Ammon's horn (tissue), 1 donor: Measurements from ENCODE around the gene OGFR.
A peak's percentile ranks its signal among the peaks of the same experiment; 100 is the strongest.

Experiments
- DNase-seq: peaks from one replicate; pipeline ENCODE4 v3.0.0-alpha.2; 2016; ENCODE audit warnings: low spot score

OGFR gene

DNA sequence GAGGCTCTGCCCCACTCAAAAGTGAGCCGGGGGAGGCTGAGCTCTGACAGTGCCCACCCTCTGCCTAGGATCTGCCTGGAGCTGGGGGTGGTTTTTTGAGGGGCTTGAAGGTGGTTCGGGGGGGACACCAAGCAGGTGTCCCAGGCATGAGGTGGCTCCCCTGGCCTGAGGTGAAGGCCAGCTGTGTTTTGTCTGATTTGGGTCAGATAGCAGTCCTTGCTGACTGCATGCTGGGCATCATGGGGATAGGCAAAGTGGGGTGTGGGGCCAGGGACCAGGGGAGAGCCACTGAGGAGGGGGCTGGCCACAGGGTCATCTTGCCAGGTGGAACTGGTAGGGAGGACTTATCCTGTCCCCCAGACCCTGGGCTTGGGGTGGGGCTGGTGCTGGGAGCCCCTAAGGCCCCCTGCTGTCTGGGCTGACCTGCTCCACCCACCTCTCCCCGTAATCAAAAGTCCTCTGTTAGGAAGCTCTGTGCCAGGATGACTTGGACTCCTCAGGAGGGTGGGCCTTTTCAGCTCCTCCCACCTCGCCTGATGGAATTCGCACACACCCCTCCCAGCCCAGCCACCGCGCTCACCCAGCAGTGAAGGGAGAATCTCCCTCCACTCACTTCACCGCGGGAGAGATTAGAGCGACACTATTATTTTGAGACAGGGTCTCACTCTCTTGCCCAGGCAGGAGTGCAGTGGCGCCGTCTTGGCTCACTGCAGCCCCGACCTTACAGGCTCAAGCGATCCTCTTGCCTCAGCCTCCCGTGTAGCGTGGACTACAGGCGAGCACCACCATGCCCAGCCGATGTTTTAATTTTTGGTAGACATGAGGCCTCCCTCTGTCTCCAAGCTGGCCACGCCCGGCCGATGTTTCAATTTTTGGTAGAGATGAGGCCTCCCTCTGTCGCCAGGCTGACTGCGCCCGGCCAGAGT lies 10.7 kb downstream of the OGFR start:
- no peak for DNase-seq

DNA sequence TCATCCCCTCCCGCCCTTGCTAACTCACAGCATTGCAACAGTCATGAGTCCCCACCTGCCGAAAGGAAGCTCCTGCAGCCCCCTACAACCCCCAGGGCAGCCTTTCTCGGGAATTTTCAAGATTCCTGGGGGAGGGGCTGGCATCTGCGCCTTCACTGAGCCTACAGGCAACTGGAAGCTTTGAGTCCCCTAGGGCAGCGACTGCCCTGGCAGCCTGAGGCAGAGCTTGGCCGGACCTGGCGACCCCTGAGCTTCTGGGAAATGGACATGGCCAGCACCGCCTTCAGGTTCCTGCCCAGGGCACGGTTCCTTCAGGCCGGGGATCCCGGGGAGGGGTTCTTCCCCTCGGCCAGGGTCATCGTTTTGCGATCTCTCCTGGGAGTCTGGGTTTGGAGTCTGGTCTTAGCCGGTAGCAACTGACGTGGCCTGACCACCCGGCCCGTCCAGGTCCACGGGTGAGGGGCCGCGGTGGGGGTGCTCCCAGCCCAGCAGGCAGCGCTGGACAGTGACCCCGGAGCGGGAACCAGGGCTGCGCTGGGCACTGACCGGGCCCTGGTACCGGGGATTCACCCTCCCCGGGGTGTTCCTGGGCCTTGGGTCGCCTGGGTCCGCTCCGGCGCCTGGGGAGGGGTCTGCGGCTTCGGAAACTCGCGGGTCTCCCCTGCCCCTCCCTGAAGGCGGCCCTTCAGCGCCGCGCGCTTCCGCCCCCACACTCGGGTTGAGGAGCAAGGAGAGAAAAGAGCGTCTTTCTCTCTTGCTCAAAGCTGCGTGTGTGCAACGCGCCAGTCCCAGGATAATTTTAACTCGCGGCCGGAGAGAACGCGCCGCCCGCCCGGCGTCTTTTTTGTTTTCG lies 11.6 kb downstream of the OGFR start:
- DNase-seq: no peak

DNA sequence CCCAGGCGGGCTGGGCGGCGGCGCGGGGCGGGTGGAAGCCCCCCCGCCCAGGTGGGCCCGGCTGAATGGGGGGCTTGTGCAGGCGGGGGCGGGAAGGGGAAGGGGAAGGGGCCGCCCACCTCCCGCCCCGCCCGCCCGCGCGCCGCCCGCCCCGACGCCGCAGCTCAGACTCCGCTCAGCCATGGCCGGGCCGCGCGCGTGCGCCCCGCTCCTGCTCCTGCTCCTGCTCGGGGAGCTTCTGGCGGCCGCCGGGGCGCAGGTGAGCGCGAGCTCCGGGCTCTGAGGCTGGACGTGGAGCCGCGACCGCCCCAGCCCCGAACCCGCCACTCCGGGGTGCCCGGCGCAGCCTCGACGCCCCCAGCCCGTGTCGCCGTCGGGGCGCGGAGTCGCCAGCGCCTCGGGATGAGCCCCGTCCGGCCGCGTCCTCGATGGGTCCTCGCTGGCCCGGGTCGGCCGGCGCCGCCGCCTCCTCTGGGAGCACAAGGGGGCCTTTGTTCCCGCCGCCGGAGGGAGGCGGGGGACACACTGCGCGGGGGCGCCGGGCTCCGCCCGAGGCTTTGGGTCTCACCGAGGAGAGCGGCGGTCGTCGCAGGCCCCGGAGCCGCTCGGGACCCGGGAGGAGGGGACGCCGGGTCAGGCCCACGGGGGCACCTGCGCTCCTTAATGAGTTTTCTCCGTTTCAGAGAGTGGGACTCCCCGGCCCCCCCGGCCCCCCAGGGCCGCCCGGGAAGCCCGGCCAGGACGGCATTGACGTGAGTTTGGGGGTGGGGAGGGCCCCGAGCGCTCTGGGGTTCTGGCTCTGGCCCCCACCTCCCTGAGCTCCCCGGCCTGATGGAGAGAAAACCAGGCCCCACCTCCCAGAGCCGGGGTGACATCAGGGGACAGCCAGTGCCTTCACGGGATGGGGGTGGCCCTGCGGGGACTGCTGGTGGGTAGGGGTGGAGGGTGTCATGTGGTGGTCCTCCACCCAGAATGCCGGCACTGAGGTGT lies 12.5 kb downstream of the OGFR start, which contains the start of gene COL9A3:
Gene COL9A3, plus strand, starts transcription at position 167 of the 990 bp plus-strand sequence. Its CDS starts 15 bp downstream, at position 182.
- DNase-seq: peak; percentile 54

DNA sequence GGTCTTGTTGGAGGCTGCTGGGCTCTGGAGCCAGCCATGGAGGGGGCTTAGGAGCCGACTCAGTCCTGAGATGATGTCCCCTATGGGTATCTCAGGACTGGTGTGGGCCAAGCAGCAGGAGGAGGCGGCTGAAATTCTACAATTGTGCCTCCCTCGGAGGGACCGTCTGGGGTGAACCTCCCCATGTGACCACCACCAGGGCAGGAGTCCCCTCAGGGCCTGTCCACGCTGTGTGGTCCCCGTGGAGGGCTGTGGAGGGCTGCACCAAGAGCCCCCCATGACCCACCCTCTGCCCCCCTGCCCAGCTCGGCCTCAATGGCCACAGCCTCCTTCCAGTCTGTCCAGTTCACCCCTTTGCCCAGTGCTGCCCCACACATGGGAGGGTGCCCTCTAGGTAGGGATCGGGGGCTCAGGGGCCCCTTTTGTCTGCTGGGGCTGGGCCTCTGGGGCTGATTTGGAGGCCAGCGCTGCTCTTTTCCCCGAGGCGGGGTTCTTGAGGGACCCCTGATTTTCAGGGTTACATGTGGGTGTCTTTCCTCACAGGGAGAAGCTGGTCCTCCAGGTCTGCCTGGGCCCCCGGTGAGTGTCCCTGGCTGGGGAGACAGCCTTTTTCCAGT lies 13.4 kb downstream of the OGFR start:
- DNase-seq: no peak

DNA sequence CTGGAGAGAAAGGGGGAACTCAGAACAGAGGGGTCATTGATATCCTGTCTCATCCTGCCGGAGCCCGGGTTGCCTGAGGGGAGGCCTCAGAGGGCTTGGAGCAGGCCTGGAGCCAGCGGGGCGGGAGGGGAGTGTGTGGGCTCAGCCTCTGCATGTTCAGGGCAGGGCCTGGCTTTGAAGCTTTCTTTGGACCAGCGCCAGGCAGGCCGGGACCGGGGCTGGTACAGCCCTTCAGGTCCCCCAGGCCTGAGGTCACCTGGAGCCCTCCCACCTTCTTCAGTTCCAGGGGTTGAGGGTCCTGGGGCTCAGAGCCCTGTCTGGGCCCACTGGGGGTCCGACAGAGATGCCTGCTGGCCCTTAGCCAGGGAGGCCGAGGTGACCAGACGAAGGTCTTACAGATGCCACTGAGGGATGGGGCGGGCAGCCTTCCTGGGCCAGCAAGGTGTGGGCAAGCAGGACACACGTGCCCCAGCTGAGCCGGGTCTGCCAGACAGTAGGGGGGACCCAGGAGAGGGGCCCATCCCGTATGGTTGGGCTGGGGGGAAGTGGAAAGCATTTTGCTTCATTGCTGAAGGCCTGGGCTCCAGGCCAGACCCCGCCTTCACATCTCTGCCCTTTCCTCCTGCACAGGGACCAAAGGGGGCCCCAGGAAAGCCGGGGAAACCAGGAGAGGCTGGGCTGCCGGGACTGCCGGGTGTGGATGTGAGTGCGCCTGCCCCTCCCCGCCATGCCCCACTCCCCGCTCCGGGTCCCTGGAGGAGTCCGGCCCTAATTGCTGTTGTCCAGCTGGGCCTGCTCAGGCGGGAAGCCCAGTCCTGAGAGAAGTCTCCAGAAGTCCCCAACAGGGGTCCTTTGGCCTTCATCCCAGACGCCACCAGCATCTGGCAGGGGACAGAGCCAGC lies 14.2 kb downstream of the OGFR start:
- DNase-seq: peak; percentile 81

DNA sequence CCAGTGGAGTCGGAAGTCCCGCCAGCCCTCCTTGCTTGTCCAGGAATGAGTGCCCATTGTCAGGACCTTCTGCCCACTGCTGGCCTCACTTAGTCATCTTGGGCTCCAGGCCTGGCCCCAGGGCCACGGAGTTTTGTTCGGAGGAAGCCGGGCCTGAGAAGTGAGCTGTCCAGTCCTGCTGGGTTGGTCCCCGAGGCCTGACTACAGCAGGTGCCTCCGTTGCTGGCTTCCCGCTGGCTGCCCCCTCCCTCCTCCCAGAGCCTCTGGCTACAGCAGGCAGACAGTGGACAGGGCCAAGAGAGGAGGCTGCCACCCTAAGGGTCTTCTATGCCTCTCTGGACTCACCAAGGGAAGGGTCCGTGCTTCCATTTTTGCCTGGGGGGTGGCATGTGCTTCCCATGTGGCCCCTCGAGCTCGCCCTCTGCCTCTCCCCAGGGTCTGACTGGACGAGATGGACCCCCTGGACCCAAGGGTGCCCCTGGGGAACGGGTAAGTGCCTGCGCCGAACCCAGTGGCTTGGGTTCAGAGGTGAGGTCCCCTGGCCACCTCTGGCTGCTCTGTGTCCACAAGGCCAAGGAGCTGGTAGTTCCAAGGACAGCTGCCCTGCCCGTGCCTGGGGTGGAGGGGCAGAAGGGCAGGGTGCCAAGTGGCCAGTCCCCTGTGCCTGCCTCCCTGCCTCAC lies 15.0 kb downstream of the OGFR start:
- DNase-seq: no peak

DNA sequence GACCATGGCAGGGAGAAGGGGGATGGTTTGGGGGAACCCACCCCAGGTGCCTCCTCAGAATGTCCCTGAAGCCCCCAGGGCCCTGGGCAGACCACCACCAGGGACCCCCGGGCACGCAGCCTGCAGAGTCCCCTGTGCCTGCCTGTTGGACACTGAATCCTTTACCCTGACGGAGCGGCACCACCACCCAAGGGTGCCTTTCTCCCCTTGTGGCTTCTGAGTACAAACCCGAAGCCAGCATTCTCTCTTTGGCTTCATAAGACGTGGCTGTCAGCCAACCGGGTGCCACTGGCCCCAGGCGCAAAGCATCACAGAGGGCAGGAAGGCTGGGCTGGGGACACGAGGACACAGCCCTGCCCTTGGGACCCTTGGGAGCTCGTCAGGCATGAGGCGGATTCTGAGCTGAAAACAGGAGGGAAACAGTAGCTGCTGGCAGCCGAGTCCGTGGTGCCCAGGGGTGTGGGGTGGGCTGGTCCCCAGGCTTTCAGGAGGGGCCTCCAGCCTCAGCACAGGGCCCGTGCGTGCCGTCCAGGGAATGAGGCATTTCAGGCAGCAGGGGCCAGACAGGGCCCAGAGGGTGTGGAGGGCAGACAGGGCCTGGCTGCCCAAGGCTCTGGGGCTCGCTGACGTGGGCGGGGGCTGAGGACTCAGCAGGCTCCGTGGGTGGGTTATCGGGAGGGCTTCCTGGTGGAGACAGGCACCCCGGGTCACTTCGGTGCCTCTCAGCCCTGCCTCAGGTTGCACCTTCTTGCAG lies 15.8 kb downstream of the OGFR start:
- no peak for DNase-seq

DNA sequence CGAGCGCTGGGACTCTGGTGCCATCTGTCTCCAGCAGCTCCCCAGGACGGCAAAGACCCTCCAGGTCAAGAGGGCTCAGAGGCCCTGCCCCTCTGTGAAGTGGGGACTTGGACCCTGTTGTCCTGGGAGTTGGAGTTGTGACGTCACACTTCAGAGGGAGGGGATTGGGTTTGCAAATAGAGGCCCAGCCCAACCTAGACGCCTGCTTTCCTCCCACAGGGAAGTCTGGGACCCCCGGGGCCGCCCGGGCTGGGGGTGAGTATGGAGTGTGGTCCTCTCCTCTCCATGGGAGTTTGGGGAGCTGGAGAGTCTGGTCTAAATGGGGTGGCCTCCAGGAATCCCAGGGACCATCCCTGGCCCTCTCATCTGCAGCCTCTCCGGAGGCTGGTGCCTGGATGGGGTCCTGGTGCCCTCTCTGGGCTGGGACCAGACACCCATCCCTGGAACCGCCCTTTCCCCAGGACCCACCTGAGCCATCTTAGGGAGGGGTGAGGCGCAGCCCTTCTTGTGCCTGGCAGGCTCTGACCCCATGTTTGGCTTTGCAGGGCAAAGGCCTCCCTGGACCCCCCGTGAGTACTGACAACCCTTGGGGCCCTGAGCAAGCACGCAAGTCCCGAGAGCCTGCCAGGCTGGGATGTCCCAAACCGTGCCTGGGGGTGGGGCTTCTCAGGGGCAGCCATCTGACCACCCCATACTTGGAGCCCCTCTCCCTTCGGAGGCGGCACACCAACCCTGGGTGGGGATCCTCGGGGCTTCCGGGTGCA lies 16.5 kb downstream of the OGFR start:
- no peak for DNase-seq

DNA sequence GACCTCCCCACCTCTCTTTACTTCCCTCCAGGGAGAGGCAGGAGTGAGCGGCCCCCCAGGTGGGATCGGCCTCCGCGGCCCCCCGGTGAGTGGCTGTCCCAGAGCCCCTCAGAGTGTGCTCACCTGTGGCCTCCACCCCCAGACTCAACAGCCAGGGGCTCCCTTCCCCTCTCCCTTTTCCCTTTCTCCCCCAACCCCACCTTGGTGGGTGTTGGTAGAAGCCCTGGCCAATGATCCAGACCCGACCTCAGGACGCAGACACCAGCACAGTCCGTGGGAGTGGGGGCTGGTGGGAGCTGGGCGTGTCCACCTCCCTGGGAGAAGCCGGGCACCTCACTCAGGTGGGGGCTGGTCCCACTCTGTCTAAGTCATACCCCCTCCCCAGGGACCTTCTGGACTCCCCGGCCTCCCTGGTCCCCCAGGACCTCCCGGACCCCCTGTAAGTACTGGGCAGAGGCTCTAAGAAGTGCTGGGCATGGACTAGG lies 17.1 kb downstream of the OGFR start:
- DNase-seq: no peak

DNA sequence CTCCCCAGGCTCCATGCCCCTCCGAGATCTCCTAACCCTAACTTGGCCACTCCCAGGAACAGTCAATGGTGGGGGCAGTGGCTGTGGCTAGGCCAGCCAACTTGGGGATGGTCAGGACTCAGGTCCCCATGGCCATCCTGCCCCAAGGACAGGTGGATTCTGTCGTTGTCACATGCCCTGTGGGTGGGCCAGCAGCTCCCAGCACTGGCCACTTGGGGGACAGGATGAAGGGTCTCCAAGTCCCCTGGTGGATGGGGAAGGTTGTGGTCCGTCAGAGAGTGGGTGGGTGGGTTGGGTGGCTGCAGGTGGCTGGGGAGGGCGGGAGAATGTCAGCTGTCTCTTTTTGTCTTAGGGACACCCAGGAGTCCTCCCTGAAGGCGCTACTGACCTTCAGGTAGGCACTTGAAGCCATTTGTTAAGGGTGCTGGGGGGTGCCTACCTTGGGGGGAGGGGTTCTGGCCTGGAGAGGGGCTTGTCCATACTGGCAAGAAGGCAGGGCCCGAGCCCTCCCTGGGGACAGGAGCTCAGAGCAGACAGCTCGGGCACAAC lies 17.7 kb downstream of the OGFR start:
- DNase-seq: no peak

DNA sequence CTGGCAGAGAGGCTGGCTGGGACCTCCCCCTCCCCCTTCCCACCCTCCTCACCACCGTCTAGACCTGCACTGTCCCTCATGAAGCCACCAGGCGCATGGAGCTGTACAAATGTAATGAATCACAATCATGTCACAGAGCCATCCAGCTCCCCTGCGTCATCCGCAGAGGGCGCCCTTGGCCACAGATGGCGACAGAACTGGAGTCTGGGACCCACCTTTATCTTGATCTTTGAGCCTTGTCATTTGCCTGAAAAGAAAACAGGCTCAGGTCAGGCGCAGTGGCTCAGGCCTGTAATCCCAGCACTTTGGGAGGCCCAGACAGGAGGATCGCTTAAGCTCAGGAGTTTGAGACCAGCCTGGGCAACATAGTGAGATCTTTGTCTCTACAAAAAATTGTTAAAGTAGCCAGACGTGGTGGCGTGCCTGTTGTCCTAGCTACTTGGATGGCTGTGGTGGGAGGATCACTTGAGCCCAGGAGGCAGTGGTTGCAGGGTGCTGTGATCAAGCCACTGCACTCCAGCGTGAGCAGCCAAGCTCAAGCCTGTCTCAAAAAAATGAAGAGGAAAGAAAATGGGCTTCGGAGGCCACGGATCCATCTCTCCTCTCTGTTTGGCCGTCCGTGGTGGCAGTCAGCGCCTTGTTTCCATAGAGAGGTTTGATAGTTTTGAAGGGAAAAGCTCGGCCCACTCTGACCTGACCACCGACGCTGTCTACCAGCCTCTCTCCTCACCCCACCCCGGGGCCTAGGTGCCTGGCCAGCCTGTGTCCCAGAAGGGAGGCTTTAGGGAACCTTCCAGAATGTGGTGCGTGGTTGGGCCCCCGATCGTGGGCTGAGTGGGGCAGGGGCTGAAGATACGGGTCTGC lies 18.4 kb downstream of the OGFR start:
- no peak for DNase-seq

DNA sequence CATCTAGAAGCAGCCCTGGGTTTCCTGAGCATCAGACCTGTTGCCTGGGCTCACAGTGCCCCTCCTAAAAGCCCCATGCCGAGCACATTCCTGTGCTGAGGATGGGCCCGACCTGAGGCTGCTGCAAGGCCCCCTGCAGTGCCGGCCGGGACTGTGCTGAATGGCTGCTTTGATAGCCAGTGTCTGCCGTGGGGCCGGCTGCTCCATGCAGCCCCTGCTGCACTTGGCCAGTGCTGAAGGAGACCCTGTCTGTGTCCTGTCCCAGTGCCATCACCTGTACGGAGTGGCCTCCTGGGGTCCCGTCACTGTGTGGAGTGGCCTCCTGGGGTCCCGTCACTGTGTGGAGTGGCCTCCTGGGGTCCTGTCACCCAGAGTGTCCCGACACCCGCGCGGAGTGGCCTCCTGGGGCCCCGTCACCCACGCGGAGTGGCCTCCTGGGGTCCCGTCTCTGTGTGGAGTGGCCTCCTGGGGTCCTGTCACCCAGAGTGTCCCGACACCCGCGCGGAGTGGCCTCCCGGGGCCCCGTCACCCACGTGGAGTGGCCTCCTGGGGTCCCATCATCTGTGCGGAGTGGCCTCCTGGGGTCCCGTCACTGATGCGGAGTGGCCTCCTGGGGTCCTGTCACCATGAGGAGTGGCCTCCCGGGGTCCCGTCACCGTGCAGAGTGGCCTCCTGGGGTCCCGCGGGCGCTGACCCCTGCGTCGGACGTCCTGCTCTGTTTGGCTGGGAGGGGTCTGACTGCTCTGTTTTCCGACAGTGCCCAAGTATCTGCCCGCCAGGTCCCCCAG lies 19.2 kb downstream of the OGFR start:
- DNase-seq: no peak

DNA sequence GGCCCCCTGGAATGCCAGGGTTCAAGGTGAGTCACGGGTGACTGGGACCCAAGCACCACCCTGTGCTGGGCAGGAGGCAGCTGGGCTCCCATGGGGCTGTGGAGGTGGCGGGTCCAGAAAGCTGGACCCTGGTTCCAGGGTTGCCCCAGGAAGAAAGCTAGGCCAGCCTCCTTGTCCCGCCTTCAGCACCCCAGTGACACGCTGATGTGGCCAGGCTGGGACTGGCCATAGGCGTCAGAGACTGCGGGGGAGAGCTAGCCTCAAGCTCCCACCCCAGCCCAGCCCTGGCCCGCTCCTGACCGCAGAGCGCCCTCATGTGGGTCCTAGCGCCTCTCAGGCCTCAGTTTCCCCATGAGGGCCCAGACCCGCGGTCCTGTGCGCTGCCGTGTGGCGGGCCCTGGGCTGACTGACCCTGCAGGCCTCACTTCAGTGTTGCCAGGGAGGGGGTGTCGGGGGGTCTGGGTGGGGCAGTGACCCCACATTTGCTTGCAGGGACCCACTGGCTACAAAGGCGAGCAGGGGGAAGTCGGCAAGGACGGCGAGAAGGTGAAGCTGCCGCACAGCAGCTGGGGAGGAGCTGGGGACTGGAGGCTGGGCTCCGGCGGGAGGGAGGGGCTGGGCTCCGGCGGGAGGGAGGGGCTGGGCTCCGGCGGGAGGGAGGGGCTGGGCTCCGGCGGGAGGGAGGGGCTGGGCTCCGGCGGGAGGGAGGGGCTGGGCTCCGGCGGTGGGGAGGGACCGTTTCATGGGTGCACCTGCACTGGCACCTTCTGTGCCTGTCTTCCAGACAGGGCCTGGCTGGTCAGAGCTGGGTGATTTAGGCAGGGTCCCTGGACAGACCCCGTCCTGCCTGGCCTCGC lies 20.1 kb downstream of the OGFR start:
- DNase-seq: no peak

DNA sequence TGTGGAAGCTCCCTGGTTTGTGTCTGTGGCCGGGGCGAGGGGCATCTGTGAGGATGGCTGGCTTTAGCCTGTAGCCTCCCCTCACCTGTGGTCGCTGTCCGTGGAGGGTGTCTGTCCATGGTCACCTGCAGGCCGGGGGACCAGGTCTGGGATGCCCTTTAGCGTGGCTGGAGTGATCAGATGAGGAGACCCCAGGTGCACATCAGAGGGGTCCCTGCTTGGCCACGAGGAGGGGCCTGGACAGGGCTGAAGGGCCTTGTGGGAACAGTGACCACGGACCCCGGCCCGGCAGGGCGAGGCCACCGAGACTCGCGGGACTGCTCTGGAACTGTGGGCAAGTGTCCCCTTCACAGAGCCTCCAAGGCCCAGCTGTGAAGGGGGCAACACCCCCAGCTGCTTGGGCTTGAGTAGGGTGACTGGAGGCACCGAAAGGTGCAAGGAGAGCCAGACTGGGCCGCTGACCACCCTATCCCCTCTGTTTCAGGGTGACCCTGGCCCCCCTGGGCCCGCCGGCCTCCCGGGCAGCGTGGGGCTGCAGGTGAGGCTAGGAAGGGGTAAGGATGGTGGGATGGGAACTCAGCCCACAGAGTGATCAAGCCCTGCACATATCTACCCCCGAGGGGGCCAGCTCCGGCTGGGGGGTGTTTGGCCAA lies 20.8 kb downstream of the OGFR start:
- DNase-seq: no peak
